HUDEP-2 (cell line): ENCODE results near the gene ANXA2R.
"Not testable (repeated sequence)": the region's sequence is repeated elsewhere in the genome, so short reads cannot be mapped to it uniquely, and the experiment has no call there.

Source experiments
- DNase-seq, 76 experiments: peaks; one replicate each; lab custom pipeline; 2025; ENCODE audit not compliant: unreplicated experiment in 76 of 76; lab: John Stamatoyannopoulos, UW

ANXA2R gene

DNA sequence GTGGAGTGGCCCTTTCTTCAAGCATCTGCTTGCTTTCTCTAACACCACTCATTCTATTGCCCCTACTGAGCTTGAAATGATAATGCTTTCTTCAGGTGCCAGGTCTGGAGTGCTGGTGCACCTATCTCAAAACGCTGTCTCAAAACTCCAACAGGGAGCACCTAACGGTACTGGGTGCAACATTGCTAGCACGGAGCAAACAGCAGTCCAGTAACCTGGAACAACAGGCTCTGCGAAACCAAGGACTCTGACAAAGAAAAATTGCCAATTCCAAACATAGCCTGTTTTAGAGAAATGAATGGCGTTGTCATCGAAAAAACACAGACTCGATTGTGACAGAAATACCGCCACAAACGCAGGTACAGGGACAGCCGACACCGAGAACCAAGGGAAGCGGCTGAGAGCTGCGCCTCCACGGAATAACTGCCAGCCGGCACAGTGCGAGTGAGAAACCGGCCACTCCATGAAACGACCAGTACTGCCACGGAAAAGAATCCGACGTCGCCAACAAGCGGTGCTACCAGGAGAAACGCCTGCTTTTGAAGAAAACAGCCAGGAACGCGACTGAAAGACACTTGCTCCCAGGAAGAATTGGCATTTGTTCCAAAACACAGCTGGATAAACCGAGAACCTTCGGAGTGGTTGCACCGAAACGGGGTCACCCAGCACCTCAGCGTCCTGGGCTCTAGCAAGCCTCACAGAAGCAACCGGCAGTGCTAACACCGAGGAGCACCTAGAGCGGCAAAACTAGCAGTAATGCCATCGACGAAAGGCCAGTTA, 3.1 kb downstream of the ANXA2R start:
- no peak for DNase-seq

DNA sequence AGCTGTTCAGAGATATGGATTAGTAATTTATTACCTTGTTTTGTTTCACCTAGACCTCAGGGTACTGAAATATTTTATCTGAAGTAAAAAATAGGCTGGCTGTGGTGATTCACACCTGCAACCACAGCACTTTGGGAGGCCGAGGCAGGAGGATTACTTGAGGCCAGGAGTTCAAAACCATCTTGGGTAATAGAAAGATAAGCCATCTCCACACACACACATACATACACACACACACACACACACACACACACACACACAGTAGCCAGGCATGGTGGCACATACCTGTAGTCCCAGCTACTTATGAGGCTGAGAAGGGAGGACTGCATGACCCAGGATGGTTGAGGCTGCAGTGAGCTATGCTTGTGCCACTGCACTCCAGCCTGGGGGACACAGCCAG, 3.7 kb downstream of the ANXA2R start:
- DNase-seq: no peak

DNA sequence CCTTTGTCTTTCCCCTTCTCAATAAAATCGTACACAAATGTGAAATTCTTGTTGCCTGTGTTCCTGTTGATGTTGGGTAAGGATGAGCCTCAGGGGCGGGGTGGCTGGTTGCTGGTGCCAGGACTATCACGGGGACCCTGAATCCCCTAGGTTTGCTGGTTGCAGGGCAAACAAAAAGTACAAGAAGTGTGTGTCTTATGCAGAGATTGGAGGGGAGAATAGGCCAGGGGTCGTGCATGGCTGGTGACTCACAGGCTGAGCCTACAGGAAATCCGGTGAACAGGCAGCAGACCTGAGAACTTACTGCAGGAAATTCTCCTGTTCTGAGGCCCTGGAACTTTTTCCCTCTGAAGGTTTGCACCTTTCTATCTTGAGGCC, 5.5 kb downstream of the ANXA2R start:
- no peak for DNase-seq

DNA sequence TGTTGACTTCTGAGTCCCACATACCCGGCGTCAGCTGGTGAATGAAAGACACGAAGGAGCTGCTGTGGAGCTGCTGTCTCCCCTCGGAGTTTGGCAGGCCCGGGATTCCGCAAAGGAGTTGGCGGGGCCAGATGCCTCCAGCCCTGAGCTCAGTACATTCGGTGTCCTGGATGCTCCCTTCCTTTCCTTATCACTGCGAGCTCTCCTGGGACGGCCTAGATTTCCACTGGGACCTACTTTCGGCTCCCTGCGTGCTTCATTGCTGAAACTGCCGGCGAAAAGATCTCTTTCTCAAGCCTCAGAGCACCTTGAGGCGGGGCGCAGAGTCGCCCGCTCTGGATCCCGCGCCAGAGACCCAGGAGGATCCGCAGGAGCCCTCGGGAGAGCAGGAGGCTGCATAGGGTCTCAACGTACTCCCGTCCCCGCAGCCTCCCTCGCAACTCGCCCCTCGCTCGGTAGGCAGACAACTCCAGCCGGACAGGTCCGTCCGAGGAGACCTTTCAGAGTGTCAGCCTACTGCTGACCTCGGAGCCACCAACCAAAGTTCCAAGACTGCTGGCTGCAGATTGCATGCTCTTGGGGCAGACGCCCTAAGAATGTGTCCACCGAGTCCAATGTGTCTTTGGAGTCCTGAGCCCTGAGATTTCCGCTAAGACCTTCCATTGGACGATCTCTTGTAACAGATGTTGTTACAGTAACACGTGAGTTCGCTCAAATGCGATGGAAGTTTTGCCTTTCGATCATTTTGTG, 6.1 kb downstream of the ANXA2R start:
- DNase-seq: no peak

DNA sequence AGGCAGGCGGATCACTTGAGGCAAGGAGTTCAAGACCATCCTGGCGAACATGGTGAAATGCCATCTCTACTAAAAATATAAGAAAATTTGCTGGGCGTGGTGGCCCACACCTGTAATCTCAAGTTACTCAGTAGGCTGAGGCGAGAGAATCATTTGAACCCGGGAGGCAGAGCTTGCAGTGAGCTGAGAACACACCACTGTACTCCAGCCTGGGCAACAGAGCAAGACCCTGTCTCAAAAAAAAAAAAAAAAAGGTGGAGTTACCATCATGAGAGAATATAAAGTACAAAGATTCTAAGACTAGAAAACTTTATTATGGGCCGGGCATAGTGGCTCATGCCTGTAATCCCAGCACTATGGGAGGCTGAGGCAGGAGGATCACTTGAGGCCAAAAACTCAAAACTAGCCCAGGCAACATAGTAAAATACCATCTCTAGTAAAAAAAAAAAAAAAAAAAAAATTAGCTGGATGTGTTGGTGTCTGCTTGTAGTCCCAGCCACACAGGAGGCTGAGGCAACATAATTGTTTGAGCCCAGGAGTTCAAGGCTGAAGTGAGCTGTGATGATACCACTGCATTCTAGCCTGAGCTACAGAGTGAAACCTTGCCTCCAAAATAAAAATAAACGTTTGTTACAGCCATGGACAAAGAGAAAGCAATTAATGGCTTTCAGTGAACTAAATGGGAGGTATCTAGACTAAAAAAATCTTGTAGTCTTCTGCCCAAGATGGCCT, 12.9 kb downstream of the ANXA2R start:
- no peak for DNase-seq

DNA sequence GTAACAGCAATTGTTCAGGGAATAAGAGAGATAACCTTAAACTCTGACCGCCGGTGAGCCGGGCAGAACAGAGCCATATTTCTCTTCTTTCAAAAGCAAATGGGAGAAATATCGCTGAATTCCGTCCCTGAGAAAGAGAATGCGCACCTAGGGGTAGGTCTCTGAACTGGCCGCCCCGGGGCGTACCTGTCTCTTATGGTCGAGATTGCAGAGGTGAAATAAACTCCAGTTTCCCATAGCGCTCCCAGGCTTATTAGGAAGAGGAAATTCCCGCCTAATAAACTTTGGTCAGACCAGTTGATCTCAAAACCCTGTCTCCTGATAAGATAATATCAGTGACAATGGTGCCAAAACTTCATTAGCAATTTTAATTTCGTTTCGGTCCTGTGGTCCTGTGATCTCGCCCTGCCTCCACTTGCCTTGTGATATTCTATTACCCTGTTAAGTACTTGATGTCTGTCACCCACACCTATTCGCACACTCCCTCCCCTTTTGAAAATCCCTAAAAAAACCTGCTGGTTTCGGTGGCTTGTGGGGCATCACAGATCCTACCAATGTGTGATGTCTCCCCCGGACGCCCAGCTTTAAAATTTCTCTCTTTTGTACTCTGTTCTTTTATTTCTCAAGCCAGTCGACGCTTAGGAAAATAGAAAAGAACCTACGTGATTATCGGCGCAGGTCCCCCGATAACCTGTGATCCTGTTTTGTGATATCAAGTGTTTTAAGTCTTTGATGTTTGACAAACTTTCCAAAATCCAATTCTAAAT, 14.8 kb downstream of the ANXA2R start:
- DNase-seq: not testable (repeated sequence)

DNA sequence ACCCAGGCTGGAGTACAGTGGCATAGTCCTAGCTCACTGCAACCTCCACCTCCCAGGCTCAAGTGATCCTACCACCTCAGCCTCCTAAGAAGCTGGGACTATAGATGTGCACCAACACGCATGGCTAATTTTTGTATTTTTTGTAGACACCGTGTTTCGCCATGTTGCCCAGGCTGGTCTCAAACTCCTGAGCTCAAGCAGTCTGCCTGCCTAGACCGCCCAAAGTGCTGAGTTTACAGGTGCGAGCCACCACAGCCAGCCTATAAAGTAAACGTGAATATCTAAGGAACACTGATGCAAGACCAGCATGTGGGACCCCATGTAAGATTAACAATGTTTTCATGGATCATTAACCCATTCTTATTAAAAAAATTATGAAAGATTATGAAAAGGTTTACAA, 15.9 kb downstream of the ANXA2R start:
- no peak for DNase-seq

DNA sequence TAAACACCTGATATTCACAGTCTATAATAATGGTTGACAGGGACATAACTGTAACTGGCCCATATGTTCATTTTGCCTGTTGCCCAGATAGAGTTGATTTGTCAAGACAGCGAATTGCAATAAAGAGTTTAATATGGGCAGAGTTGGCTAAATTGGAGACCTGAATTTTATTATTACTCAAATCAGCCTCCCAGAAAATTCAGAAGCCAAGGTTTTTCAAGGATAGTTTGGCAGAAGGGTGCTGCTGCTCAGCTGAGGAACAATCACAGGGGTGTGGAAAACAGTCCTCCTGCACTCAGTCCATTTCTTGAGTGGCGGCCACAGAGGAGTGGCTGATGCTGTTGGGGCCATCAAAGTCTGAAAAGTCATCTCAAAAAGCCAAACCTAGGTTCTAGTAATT, 19.0 kb downstream of the ANXA2R start:
- DNase-seq: no peak

DNA sequence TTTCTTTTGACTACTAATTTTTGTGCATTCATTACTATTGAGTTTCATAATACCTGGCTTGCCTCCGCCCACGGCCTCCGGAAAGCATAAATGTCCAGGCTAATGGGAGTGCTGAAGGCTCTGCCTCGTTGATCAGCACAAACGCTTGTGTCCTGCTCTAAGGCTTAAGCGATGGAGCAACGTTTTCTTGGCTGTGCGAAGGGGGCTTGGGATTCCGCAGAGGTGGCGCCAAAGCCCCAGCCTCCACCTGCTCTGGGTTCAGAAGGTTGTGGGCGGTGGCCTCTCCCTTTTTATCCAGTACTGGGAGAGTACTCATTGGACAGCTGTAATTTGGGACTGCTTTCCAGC, 19.7 kb downstream of the ANXA2R start:
- DNase-seq: peak in 11 of 76 experiments; percentile 4 to 73 (median 39)

DNA sequence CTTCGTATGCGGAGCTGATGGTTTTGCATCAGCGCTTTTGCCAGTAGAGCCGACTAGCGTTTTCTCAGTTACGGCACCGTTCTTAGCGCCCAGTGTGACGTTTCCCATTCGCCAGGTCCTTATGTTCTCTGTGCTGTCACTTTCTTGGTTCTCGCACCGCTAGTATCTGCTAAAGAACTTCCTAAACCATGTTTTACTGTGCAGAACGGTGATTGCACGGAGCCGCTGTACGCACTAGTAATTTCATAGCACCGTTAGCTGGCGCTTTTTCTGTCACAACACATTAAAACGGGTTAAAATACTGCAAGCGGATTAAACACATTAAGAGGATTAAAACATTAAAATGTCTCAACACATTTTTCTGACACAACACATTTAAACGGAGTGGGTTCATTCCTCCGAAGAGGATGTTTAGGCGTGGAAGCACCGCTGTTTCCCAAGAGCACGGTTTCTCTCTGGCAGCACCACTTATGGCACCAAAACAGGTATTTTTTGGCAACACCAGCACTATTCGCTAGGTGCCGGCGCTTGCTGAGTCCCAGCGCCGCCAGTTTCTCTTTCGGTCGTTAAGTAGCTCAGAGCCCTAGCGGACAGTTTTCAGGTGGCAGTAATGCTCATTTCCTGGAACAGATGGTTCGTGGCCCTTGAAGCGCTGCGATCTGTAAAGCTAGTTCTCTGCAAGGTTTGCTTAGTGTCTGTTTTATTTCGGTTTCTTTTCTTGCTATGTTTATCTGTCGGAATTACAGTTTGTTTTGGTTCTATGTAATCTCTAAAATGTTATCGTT, 20.3 kb downstream of the ANXA2R start:
- peak in 71 of 76 experiments; percentile 20 to 86 (median 61) for DNase-seq

DNA sequence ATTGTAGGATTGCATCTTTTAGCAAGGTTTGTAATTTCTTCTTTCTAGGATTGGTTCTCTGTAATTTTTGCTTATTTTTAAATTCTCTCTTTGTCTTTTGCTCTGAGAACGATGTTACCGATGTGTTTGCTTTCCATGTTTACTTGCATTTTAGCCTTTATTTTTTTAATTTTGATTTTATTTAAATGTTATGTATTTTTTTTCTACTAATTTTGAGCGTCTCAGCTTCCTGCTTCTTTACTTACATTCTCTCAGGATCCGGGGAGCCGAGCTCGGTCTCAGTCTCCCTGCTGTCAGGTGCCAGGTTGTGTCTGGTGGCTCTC, 20.9 kb downstream of the ANXA2R start:
- no peak for DNase-seq

DNA sequence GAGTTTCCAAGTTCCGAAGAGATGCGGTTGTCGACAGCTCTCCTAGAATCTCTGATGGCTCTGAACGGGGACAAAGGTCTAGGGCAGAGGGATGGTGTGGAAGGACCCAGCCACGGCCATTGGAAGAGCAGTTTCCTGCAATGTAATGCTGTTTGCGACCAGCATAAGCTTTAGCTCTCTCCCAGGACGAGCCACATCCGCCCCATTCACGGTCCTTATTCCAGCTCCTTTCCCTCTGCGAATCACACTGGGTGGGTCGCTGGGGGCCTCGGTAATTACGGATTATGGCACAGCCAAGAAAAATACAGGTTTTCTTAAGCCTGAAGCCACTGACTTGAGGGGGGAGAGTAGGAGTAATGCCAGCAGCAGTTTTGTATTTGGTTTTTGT, 22.7 kb downstream of the ANXA2R start:
- DNase-seq: peak in 4 of 76 experiments; percentile 10 to 48 (median 29)

DNA sequence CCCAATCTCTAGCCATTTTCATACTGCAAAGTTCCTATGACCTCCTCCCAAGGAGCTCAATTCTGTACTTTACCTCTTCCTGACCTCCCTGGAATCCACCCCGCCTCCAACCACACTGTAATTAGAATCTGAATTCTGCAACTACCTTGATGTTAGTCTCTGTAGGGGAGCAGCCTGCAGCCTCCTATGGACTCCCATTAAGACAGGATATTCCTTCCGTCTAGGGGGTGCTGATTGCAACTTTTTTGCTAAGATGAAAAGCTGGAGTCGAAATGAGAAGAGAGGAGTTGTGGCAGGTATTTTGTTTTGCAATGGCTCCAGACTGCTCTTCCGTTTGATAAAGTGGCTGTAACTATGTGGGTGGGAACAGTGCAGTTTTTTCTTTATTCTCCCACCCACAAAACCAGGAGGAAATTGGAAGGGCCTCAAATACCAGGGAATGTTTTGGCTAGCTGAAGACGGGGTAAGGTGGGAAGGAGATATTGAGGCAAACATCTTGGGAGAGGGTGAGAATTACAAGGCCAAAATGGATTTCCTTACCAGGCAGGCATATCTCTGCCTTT, 23.8 kb downstream of the ANXA2R start:
- DNase-seq: no peak

DNA sequence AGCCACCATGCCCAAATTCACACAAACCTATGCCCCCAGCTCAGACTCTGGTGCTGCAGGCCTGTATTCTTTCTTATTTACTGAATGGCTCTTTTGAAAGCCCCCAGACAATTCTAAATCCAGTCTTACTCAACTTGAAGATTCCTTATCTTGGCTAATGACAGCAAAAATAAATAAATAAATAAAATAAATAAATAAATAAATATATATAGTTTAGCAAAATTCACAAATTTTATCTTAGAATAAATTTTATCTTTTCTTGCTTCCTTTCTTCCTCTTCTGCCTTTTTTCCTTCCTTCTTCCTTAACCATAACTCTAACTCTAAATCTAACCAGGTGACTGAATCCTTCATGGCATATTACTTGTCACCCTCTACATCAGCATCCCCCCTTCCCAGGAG, 25.6 kb downstream of the ANXA2R start:
- no peak for DNase-seq

DNA sequence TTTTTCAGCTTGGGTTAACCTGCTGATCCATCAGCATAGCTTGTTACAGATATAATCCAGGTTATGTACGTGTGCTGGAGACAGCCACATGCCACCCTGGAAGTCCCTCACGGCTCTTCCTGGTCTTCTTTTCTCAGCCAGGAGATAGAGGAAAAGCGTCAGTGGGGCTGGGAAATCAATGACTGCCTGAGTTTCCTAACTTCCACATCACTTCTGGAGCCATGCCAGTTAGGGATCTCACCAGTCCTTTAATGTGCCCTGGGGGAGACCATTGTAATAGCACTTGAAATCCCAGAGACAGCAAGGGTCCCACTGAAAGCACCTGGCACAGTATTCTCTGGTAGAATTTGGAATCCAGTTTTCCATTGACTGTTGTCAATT, 29.2 kb downstream of the ANXA2R start:
- no peak for DNase-seq

DNA sequence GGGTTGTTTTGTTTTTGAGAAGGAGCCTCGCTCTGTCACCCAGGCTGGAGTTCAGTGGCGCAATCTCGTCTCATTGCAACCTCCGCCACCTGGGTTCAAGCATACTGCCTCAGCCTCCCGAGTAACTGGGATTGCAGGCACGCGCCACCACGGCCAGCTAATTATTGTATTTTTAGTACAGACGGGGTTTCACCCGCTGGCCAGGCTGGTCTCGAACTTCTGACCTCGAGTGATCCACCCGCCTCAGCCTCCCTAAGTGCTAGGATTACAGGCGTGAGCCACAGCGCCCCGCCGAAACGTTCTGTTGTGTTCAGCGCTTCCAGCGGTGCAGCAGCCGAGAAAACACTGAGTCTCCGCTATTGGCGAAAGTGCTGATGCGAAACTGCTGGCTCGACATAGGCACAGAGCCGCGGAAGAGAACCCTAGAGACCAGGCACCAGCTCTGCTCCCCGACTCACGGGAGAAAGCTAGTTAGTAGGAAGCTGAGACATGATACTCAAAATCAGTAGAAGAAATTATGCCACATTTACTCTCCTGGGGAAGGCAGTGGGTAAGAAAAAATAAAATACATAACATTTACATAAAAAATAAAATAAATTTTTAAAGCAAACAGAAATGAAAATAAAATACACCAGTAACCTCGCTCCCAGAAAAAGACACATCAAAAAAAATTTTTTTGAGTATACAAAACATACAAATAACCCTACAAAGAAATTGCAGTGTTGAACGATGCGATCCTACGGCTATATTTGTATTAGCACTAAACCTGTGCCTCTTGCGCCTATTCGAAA, 31.6 kb downstream of the ANXA2R start:
- DNase-seq: peak in 74 of 76 experiments; percentile 39 to 92 (median 82)

DNA sequence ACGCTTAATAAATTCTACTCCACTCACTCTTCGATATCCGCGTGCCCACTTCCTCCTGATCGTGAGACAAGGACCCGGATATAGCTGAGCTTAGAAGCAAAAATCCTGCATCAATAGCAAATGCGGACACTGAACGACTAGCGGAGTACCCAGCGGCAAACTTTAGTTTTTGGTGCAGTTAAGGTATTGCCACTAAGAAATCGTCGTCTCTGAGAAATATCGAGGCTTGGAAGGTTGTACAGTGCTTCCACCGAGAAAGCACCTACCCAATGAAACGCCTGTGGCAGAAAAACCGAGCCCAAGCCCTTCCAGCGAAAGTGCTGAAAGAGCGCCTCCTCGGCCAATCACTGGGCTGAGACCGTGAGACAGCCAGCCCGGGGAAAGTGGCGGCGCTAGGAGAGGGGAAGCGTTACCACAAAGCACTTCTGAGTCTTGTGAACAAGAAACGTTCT, 32.2 kb downstream of the ANXA2R start:
- DNase-seq: peak in 73 of 76 experiments; percentile 17 to 90 (median 68)

DNA sequence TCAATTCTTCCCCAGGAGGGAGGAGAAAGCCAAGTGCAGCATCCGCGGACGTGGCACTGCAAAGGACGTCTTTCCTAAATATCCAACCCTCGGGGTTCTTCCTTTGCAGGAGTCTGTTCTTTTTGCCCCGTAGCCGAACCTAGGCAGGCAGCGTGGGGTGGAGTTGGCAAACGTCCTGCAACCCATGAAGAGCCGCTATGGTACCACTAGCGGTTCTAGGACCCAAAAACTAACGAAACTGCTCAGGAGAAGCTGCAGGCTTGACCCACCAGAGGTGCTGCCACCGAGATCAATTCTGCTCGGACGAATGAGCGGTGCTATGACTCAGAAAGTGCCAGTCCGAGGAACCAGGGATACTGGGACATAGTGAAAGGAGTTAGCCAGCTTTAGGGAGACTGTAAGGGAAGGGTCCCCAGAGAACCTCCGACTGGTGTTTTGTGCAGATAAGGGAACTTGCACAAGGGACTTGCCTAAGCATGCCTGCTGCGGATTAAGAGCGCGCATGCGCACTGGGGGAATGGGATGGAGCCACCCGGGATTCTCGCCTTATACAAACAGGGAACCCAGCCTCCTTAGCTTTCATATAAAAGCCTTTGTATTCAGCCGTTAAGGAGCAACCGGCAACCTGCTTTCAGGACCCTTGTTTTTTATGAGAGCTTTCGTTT, 32.7 kb downstream of the ANXA2R start:
- peak in 73 of 76 experiments; percentile 57 to 93 (median 82) for DNase-seq
